ENCODE results near the gene PNMA8A.
"Not testable (repeated sequence)": the region's sequence is repeated elsewhere in the genome, so short reads cannot be mapped to it uniquely, and the experiment has no call there.

PNMA8A gene

DNA sequence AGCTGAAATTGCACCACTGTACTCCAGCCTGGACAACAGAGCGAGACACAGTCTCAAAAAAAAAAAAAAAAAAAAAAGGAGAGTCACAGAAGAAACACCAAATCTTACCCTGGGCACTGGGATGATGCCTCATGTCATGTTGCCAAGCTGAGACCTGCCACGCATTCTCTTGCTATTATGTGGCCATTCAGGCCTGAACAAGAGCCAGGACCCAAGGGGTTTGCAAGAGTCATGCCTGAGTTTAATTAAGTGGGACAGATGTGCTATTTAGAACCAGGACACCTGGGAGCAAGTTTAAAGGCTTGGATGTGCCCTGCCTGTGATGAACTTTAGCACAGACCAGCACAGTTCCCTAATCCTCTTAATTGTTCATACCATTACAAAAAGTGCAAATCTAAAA, 9.8 kb downstream of the PNMA8A start:
- no peak for DNase-seq

DNA sequence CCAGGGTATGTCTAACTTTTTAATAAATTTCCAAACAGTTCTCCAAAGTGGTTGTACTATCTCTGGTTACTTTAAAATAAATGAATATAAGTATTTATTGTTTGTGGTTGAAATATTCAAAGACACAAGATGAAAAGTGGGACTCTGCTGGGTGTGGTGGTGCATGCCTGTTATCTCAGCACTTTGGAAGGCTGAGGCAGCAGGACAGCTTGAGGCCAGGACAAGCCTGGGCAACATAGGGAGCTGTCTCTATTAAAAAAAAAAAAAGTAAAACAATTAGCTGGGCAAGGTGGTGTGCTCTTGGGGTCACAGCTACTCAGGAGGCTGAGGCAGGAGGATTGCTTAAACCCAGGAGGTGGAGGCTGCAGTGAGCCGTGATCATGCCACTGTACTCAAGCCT, 10.4 kb downstream of the PNMA8A start:
- no peak for DNase-seq

DNA sequence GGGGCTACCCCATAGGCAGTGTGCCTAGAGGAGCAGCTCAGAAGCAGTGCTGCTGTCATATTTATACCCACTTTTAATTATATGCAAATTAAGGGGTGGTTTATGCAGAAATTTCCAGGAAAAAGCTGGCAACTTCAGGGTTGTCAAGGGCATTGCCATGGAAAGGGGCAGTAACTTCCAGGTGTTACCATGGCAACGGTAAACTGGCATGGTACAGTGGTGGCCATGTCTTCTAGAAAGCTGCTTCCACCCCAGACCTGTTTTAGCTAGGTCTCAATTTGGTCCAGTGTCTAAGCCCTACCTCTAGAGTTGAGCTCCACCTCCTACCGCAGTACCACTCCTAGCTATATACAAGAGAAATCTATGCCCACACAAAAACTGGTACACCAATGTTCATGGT, 11.3 kb downstream of the PNMA8A start:
- DNase-seq: no peak

DNA sequence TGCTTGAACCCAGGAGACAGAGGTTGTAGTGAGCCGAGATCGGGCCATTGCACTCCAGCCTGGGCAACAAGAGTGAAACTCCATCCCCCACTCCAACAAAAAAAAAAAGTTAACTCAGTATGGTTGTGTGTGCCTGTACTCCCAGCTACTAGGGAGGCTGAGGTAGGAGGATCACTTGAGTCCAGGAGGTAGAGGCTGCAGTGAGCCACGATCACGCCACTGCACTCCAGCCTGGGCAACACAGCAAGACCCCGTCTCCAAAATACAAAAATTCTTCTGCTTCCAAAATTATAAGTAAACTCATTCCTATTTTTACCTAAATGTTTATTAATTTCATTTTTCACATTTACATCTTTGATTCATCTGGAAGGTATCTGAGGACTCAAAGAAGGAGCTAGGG, 14.4 kb downstream of the PNMA8A start:
- DNase-seq: no peak

DNA sequence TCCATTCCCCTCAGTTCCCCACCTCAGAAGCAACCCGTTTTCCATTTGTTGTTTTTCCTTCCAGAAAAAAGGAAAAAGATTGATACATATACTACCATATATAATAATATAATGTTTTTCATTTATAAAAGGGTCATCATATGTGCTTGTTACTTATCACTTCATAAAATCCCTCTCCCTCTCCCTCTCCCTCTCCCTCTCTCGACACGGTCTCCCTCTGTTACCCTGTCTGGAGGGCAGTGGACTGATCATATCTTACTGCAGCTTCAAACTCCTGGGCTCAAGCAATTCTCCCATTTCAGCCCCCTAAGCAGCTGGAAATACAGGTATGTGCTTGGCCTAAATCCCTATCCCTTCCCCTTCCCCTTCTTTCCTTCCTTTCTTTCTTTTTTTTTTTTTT, 17.1 kb downstream of the PNMA8A start:
- DNase-seq: no peak

DNA sequence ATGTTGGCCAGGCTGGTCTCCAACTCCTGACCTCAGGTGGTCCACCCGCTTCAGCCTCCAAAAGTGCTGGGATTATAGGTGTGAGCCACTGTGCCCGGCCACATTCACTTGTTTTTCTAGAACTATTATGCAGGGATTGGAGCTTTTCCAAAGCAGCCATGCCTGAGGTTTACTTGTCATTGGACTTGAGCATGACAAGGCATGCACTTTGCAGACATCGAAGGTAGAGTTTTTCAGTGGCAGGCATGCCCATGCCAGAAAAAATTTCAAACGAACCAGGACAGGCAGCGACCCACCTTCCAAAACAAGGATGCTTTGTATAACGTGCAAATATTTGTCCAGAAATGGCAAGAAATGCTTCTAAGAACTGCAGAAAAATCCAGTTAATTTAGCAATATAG, 17.7 kb downstream of the PNMA8A start:
- no peak for DNase-seq

DNA sequence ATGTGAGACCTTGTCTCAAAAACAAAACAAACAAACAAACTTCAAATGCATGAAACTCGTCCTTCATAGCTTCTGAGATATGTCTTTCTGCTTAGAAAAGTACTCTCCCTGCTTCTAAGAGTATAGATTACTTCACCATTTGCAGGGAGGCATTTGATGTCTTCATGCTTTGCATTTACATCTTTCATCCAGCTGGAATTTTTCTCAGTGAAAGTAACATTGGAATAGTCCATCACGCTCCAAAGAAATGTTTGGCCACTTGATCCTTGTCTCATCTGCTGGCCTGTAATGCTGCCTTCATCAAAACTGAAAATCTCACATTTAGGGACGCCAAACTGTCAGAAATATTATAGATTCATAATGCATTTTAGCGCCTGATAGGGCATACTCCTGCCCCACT, 19.2 kb downstream of the PNMA8A start:
- no peak for DNase-seq

DNA sequence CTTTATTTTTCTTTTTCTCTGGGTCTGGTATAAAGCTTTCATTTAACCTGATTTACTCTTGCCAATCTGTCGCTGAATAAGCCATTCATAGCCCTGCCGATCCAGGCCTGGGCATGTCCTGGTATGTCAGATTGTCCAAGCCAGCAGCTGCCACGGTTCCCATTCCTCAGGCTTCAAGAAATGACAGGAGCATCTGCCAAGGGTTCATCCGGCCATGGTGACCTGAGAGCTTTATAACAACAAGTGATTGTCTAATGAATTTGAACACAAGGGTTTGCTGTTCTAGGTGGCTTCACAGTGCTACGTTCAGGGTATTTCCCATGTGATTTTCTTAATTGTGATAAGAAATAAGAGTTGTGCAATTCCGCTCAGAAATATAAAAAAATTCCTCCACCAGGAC, 20.0 kb downstream of the PNMA8A start:
- no peak for DNase-seq

DNA sequence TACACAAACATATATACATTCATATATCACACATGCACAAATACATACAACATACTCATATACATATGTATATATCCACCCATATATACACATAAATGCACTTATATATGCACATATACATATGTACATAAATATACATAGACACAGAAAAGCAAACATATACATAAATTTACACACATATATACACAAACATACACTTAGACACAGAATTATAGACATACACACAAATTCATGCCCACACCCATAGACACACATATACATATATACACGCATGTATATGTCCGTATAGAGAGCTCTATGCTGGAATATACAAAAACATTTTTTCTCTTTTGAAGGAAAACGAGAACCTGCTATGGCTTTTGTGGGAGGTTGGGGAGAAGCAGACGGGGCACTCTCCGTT, 20.6 kb downstream of the PNMA8A start:
- no peak for DNase-seq

DNA sequence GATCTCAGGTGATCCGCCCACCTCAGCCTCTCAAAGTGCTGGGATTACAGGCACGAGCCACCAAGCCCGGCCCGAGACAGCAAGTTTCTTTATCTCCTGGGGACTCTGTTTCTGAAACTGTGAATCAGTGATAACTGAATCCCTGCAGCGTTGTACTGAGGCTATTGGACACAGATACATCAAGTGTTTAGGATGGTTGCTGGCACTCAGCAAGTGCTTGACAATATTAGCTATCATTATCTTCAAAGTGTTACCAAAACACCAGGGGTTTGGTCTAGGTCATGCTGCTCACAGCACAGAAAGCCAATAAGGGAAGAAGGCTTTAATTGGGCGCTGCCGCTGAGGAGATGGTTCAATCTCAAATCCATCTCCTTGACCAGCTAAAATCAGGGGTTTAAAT, 22.1 kb downstream of the PNMA8A start:
- DNase-seq: no peak

DNA sequence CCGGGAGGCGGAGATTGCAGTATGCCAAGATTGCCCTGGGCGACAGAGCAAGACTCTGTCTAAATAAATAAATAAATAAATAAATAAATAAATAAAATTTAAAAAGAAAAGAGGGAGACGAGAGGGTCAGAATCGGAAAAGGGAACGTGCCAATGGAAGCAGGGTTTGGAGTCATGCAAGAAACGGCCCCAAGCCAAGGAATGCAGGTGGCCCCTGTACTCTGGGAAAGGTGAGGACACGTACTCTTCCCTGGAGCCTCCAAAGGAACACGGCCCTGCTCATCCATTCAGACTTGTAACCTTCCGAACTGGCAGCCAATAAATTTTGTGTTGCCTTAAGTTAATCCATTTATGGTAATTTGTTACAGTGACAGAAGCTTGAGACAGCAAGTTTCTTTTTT, 22.8 kb downstream of the PNMA8A start:
- DNase-seq: no peak

DNA sequence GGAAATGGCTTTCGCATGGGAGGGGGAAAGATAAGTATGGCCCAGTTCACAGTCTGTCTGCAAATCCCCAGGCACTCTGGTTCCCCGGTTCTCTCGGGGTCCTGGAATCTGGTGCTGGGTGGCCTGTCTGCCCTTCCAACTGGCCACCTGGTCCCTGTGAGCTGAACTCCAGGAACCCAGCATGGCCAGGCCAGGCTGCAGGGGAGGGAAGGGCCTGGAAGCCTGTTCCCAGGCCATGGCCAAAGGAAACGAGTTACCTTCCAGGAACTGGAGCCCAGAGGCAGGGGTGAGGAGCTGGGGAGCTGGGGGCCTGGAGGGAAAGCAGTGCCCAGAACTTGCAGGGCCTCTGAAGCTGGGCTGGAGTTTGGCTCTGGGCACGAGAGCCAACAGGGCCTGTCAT, 23.5 kb downstream of the PNMA8A start:
- DNase-seq: no peak

DNA sequence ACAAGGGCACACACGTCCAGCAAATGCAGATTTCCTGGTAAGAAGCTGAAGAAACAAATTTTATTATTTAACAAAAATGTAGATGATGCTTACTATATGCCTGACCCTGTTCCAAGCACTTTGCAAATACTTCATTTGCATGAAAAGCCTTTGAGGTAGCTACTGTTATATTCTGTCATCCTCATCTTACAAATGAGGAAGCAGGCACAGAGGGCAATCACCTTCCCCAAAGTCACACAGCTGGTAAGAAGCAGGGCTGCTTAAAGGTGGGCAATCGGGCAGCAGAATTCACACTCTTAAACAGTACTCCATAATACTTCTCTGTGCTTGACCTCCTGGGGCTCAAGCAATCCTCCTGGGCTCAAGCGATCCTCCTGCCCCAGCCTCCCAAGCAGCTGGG, 24.4 kb downstream of the PNMA8A start:
- no peak for DNase-seq

DNA sequence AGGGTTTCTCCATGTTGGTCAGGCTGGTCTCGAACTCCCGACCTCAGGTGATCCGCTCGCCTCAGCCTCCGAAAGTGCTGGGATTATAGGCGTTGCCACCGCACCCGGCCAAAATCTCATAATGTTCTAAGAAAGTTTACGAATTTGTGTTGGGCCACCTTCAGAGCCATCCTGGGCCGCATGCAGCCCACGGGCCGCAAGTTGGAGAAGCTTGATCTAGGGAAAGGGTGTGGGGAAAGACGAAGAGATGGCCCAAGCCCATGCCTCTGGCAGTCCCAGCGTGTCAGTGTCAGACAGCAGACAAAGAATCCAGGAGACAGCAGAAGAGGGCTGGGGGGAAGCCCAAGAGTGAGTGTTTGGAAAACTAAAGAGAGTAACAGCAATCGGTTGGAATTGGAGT, 25.3 kb downstream of the PNMA8A start:
- DNase-seq: no peak

DNA sequence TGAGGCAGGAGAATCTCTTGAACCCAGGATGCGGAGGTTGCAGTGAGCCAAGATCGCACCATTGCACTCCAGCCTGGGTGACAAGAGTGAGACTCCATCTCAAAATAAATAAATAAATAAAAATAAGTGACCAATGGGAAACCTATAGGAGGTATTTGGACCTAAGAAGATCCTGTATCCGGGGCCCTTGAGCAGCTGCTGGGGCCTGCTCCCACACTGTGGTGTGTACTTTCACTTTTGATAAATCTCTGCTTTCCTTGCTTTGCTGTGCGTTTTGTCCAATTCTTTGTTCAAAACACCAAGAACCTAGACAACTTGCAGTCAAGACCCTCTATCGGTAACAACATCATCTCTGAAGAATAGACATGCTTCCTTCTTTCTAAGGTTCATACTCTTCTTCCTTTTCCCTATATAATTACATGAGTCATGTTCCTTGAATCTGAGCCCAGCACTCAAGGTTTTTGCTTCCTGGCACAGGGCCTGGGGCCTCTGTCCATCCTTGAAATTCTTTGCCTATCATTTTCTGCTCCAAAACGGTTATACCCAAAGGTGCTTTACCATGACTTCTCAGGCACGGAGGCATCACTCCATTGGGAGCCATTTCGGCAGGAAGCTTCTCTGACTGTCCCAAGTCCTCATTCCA, 28.4 kb downstream of the PNMA8A start:
- DNase-seq: no peak

DNA sequence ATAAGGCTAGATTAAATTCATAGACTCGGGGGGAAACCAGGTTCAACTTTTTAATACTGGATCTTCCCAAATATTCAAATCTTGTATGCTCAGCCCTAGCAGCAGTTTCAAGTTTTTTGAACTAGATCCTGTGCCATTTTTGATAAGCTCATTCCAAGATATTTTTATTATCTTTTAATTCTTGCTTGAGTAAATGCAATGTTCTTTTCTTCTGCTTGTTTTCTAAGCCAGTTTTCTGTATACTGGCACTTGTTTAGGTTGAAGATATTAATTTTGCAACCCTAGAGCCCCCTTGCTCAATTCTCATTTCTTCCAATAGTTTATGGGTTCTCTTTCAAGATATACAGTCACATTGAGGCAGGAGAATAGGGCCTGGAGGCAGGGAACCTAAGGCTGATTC, 29.5 kb downstream of the PNMA8A start:
- no peak for DNase-seq

DNA sequence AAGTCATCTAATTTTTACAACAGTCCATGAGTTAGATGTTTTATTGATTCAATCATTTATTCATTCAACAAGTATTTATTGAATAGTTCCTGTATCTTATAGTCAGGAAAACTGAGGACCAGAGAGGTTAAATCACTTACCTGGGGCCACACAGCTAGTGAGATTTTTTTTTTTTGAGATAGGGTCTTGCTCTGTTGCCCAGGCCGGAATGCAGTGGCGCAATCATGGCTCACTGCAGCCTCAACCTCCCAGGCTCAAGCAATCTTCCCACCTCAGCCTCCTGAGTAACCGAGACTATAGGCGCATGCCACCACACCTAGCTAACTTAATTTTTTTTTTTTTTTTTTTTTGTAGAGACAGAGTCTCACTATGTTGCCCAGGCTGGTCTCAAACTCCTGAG, 35.7 kb downstream of the PNMA8A start:
- DNase-seq: not testable (repeated sequence)

DNA sequence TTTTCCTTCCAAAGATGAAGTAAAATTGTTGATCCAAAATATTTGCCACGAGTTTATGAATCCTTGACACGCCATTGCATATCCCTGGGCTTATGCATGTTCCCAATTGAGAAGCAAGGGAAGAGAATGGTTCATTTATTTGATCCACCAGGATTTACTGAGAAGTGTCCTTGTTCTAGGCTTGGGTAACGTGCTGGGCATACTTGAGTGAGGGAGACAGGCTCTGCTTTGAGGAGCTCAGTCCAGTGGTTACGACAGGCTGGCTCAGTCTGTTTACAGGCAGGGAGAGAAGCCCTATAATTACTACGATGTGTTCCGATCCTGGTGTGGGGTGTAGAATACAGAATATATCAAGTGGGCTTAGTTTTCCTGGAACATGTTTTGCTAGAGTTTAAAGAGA, 36.4 kb downstream of the PNMA8A start:
- DNase-seq: no peak

DNA sequence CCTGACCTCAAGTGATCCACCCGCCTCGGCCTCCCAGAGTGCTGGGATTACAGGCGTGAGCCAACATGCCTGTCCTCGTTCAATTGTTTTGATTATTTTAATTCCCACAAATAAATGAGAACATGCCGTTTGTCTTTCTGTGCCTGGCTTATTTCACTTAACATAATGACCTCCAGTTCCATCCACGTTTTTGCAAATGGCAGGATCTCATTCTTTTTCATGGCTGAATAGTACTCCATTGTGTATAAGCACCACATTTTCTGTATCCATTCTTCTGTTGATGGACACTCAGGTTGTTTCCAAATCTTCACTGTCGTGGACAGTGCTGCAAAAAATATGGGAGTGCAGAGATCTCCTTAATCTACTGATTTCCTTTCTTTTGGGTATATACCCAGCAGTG, 37.9 kb downstream of the PNMA8A start:
- DNase-seq: not testable (repeated sequence)

DNA sequence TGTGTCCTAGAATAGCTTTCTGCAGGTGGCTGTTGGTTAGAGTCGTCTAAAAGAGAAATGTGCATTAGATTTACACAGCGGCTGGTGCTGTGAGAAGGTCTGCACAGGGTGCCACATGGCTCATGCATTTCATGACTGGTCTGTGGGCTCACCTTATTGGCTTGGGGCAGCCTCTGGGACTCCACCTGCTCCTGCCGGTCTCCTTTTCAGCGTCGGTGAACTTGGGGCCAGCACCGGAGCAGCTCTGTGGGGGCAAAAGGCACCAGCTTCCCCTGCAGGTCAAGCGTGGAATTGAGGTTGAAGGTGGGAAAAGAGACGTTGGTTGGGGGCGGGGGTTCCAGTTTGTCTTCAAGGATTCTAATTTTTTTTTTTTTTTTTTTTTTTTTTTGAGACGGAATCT, 39.5 kb downstream of the PNMA8A start:
- no peak for DNase-seq

DNA sequence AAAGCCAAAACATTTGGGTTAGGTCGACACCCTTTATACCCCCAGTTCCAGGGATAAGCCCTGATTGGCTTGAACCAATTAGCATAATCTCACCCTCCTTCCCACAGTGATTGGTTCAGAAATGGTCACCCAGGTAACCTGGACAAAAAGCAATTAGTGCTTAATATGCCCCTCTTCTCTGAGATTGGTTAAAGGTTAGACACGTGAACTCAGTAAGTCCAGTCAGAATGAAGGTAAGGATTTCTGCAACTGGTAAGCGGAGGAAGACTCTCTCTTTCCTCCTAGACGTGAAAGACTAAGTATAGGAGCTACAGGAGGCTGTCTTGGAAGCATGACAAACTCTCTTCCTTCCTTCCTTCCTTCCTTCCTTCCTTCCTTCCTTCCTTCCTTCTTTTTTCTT, 41.4 kb downstream of the PNMA8A start:
- no peak for DNase-seq

DNA sequence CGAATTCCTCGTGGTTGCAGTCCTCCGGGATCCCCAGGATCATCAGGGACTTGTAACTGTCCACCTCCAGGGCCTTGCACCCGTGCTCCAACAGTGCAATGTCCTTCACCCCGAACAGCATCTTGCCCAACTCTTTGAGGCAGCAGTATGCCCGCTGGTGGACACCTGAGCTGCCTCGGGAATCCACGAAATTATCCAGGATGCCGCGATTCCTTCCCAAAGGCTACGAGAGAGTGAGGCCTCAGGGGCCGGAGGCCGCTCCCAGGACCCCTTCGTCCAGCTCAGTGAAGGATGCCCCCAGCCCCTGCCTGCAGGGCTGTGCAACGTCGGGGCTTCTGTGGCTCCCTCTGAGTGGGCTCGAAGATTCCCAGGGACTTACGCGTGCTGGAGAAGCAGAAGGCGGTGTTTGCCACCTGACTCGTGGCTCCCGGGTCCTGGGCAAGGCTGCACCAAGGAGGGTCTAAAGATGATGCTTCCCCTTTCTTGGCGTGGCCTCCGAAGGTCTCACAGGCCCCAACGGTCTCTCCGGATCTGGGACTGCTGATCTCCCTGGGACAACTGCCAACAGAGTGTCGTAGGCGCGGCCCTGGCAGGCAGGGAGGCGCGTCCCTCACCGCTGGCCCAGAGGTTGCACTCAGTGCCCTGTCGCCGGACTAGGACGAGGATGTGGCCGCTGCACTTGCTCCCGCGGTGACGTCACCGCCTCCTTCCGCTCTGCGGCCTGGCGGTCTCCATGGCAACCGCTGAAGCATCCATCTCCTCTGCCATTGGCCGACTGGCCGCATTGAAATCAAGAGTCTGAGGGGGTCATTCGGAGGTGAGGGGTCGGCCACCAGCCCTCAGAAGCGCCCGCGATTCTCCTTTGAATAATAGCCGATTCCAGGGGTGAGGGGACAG, 42.9 kb downstream of the PNMA8A start, which contains the start of gene PNMA8C:
TSS of gene PNMA8C (minus strand) at position 698 of the 897 bp plus-strand sequence. CDS start at position 121, 577 bp downstream.
- DNase-seq: peak; percentile 60

DNA sequence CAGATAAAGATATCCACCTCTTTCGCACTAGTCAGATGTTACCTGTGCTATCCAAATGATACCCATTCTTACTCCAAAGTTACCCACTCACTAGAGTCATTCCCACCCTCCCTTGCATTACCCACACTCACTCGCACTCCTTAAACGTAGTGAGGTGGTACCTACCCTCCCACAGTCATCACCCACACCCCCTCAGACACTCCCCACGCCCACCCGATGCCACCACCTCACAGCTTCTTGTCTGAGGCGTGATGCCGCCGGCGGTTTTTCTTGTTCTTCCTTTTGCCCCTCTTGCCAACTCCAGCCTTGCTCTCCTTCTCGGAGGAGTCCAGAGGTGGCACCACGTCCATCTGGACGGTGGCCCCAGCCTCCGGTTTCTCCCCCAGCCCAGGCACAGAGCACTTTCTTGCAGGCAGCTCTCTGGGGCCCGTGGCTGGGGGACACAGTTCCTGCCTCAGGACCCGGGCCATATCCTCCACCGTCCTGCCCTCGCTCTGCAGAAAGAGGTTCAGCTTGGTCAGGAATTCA, 43.8 kb downstream of the PNMA8A start:
- DNase-seq: no peak

DNA sequence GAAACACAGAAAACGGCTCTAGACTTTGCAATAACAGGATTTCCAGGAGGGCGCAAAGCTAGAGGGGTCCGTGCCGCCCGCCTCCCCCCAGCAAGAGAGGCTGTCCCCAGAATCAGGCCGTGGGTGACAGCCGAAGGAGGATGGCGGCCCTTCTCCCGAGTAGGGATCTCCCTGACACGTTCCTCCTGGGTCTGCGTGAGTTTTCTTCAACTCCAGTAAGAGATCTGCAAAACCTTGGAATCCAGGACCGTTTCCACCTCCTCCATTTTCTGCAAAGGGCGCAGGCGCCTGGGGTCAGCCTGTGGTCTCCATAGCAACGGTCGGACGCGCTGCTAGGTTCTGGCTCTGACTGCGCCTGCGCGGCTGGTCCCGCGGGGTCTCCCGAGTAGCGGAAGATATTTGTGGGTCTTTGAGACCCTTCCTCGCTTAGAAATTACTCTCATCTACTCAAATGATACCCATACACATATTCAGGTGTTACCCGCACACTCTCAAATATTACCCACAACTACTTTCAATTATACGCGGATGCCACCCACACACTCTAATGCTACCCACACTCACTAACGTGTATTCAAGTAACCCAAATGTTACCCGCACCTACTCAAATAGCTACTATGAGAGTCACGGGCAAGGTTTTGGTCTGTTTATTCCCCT, 44.7 kb downstream of the PNMA8A start:
- DNase-seq: no peak

All from activated CD4-positive, CD25-positive, alpha-beta regulatory T cell treated with anti-CD3 and anti-CD28 coated beads, Interleukin-2, amount 50 U/mL, for 72 hours (primary cell).